NCI-H128 (cell line): ENCODE measurements around the gene MTERF4.
"Not testable (repeated sequence)": the region's sequence is repeated elsewhere in the genome, so short reads cannot be mapped to it uniquely, and the experiment has no call there.

Experiments
- DNase-seq: peaks from one replicate; lab custom pipeline; 2025; ENCODE audit not compliant: unreplicated experiment; lab: John Stamatoyannopoulos, UW

Gene MTERF4

GRCh38 chr2:241112046-241112445, 10.0 kb upstream of the MTERF4 start:
- no peak for DNase-seq

- DNase-seq: no peak
Observed at GRCh38 chr2:241111440-241111805, 9.3 kb upstream of the MTERF4 start.

- DNase-seq: no peak
Observed at GRCh38 chr2:241110607-241111439, 8.7 kb upstream of the MTERF4 start.

GRCh38 chr2:241110089-241110606, 8.1 kb upstream of the MTERF4 start:
- no peak for DNase-seq

- no peak for DNase-seq
Observed at GRCh38 chr2:241109210-241110088, 7.4 kb upstream of the MTERF4 start.

GRCh38 chr2:241108271-241109209, 6.5 kb upstream of the MTERF4 start:
- no peak for DNase-seq

GRCh38 chr2:241107031-241107783, 5.1 kb upstream of the MTERF4 start:
- DNase-seq: no peak

- DNase-seq: no peak
Observed at GRCh38 chr2:241105641-241106040, 3.6 kb upstream of the MTERF4 start.

- DNase-seq: not testable (repeated sequence)
Observed at GRCh38 chr2:241104611-241105010, 2.5 kb upstream of the MTERF4 start.

- no peak for DNase-seq
Observed at GRCh38 chr2:241103176-241103595, 1.1 kb upstream of the MTERF4 start.

GRCh38 chr2:241099246-241099645, 2.8 kb downstream of the MTERF4 start:
- DNase-seq: no peak

GRCh38 chr2:241096979-241097378, 5.1 kb downstream of the MTERF4 start:
- no peak for DNase-seq

- DNase-seq: no peak
Observed at GRCh38 chr2:241095594-241096290, 6.3 kb downstream of the MTERF4 start.

GRCh38 chr2:241094924-241095420, 7.1 kb downstream of the MTERF4 start:
- no peak for DNase-seq

GRCh38 chr2:241094172-241094571, 7.9 kb downstream of the MTERF4 start:
- DNase-seq: no peak

GRCh38 chr2:241093133-241093781, 8.8 kb downstream of the MTERF4 start:
- not testable (repeated sequence) for DNase-seq

- DNase-seq: no peak
Observed at GRCh38 chr2:241092677-241093076, 9.4 kb downstream of the MTERF4 start.

GRCh38 chr2:241091734-241092445, 10.2 kb downstream of the MTERF4 start:
- no peak for DNase-seq
